HTR-8/SVneo (cell line): Measurements from ENCODE around the gene G3BP2.
"Not testable (repeated sequence)": the region's sequence is repeated elsewhere in the genome, so short reads cannot be mapped to it uniquely, and the experiment has no call there.

ENCODE experiments used
- DNase-seq: peaks from one replicate; pipeline ENCODE4 v3.0.0; 2011; ENCODE audit warnings: low spot score, mixed read lengths; ENCODE audit not compliant: insufficient read length
- FAIRE-seq: peaks from 2 replicates; lab custom pipeline; 2011; peaks lifted over from hg19 to GRCh38; lab: Jason Lieb, UNC

Gene G3BP2

DNA sequence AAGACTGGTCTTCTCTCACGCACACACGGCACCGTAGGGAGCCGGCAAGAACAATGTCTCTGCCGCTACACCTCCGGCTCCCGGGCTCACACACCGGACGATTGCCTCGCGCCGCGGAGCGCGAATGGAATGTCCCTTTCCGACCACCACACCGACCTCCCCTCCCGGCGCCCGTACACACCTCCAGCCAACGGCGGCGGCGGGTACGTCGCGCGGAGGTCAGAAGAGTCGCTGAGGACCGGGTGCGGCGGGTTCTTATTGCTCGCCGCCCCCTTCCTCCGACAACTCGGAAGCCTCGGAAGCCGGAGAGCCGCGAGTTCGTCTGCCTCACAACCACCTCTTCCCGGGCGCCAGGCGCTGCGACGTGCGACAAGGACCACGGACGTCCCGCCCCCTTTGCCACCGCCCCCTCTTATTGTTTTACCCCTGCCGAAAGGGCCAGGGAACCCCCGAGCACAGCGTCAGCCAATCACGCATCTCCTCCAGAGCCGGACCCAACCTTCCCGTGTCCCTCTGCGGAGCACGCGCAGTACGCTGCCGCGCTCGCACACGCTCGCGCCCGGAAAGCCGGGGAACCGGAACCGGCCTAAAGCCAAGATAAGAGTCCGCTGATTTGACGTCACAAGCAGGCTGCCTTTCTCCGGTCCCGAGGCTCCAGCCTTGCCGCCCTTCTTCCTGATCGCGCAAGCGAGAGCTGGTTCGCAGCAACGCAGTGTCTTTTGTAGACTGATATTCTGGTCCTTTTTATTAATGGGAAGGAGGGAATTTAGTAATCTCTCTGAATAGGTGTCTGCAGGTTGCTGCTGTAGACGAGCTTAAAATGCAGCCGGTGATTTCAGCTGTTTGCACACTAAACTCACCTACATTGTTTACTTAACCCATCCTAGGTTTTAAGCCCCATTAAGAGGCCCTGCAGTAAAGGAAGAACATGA is at the start of gene G3BP2:
TSS of gene G3BP2 (minus strand) at position 385 of the 932 bp plus-strand sequence. CDS start 11,386 bp downstream, outside the sequence.
- FAIRE-seq (peak; percentile 26), DNase-seq (peak; percentile 93)

DNA sequence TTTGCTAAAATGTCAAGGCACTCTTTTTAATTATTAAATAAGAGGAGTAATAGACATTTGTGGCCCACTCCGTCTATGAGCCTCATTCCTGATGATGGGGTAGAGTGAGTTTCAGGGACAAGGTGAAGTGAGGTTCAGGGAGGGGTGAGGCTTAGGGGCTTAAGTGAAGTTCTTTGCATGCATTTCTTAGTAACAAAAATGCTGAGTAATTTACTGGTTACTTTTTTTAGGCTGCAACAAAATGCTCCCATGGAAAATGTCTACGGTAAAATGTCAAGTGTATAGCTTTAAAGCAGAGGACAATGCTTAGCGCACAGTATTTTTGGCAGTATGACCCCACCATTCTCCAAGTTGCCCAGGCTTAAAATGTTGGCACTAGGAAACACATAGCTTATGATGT is 49.2 kb upstream of the G3BP2 start:
- DNase-seq (no peak), FAIRE-seq (no peak)

DNA sequence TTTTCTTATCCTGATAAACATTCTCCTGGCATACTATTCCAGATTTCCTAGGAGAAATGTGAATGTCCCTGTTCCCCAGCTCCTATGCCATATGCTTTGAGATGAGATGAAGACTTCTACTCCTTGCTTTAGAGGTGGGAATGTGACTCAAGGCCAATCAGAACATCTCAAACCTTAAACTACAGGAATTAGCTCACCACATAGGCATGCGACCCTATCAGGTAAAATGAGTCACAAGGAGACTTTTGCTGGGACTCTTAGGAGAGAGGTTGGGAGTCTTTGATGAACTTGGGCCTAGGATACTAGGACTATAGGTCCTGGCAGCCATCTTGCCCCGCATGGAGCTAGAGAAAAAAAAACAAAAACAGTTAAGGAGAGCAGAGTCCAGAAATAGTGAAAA is 45.3 kb upstream of the G3BP2 start:
- FAIRE-seq (no peak), DNase-seq (no peak)

DNA sequence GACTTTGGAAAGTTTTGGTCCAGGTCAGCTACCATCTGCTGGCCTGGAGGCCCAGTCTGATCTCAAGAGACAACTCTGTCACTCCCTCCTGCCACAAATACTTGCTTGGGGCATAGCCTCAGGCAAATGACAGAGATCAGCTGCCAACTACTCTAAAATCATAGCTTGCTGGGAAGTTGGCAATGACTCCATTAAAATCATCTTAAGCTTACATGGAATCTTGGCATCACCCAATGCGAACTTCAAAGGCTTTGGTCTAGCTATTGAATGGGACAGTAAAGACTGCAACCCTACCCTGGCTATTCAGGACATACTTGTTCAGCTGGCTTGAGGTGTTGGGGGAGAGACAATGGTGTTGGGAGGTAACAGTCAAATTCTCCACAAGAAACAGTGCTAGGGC is 44.2 kb upstream of the G3BP2 start:
- FAIRE-seq, result no peak
- DNase-seq, result no peak

DNA sequence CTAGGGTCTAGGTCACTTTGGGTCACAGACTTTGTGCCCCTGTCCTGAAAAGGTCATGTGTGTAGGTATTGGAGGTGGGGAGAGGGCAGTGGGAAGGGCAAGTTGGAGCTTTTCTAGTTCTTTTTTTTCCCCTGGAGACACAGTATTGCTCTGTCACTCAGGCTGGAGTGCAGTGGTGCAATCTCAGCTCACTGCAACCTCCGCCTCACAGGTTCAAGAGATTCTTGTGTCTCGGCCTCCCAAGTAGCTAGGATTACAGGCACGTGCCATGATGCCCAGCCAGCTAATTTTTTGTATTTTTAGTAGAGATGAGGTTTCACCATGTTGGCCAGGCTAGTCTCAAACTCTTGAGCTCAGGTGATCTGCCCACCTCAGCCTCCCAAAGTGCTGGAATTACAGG is 42.8 kb upstream of the G3BP2 start:
- not testable (repeated sequence) for DNase-seq, FAIRE-seq

DNA sequence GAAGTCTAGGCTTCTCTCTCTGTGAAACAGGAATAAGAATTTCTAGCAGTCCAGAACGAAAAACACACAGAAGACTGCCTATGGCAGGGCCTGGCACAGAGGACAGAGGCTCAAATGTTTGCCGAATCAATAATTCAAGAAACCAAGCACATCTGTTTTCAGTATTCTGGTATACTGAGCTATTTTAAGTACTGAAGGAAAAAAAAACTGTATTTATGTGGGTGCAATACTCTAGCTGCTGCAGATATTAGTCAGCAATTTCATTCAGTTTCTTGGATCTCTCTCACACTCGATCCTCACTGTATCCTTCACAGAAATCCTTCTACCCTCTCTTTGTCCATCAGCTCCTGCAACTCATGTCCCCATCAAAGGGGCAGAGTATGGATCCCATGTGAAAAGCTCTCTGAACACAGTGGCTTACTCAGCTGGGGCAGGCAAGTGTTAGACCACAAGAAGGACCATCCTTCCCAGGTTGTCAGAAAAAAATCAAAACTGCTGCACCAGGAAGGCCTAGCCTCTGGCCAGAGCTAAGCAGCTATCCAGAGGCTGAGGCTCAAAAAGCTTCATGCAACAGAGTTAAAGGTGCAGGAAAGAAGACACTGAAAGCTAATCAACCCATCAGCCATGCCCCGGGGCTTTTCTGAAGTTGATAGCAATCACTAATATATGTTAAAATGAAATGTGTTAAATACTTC is 42.0 kb upstream of the G3BP2 start:
- no peak for FAIRE-seq
- no peak for DNase-seq

DNA sequence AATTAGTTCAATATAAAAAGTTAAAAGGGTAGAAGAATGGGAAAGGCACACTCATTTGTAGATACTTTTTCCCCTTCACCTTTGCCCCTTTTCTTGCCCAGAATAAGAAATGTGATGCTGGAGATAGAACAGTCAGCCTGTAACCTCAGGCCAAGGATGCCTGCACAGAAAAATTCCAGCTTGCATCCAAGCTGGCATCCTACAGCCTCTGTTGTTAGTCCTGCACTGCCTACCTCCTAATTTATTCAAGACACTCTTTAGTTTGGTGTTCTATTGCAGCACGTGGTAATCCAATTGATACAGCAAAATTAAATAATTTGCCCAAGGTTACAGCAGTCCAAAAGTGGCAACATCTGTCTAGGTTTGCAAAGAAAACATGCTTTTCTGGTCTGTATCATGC is 41.5 kb upstream of the G3BP2 start:
- DNase-seq, result no peak
- no peak for FAIRE-seq

DNA sequence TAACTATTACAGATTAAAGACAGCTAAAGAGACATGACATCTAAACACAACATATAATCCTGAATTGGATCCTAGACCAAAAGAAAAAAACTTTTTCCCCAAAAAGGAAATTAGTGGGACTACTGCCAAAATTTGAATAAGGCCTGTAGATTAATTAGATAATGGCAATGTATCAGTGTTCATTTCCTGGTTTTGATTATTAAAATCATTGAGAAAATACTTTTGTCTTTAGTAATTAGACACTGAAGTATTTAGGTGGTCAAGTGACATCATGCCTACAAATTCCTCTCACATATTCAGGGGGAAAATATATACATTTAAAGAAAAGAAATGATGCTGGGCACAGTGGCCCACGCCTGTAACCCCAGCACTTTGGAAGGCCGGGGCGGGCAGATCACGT is 40.8 kb upstream of the G3BP2 start:
- DNase-seq, result no peak
- no peak for FAIRE-seq

DNA sequence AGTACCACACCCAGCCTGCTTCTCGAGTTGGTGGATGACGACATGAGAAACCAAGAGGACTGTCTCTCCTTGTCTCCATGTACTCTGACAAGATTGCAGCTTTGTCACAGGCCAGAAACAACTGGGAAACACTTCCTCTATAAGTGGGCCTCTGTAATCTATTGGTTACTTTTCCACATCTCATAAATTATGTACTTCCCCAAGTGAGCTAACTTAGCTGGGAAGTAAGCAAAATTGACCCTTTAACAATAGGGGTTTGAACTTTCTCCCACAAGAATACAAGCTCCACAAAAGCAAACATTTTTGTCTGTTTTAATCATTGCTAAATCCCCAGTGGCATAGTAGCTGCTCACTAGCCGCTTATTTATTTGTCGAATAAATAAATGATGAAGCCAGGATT is 37.0 kb upstream of the G3BP2 start:
- FAIRE-seq, result no peak
- no peak for DNase-seq

DNA sequence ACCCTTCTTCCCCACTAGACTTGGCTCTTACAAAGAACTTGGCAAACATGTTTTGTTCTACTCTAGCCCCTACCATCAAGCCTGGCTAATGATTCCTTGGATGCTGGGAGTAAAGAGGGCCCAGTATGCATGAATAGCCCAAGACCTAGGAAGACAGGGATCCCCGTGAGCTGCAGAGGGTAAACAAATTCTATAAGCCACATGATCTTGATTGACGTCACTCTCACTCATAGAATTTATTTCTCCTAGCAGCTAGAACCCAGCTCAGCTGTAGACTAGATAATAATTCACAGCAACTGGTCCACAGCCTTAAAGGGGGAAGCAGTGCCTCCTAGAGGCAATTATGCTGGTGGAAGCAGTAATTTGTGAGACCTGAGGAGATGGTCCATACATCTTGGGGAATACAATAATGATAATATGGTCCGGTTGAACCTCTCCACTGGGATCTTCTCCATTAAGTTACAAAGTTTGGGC is 35.0 kb upstream of the G3BP2 start:
- DNase-seq (no peak), FAIRE-seq (no peak)

DNA sequence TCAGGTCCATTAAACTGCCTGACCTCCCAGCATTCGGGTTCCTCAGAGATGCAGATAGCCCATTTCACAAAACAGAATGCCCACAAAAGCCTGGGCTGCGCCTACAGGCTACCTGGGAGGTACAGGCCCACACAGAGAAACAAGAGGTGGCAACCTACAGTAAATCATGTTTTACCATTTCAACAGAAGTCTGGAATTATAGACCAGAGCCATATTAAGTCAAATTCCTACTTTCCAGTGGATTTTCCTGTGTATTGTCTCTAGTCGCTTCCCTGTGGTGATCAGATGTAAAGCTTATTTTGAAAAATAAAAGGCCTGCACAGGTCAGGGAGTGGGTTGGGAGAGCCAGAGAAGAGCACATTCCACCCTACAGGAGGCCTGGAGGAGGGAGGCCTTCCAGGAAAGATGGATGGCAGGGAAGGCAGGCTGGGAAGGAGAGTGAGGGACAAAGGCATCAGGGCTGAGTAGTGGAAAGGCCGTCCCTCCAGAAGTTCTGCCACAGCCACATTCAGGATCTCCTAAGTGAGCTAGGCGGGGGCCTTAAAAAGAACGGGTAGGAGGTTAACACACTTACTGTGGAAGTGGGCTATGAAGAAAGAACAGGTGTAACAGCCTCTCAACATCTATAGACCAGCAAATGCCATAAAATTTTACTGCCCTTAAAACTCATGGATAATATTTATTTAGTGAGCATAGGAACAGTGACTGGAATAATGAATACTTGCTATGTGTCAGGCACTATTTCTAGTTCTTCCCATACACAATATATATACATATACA is 32.2 kb upstream of the G3BP2 start:
- DNase-seq, result no peak
- FAIRE-seq, result no peak

DNA sequence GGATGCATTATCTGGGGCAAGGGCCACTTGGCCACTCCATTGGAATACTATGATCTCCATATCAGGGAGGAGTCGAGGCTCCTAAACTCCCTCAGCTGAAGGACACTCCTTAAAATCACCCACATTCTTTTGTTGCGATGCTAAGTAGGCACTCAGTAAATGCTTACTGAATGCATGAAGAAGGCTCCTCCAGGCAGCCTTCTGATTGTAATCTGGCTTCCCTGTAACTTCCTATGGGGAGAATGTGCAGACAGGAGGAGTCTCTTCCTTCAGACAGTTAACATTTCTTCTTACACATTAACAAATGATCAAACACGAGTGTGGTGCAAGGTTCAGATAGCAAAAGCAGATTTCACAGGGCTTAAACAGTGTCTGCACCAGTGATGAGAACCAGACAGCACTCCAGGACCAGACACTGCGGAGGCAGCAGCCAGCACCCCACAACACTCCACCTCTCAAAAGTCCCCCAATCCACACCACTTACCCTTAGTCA is 29.8 kb upstream of the G3BP2 start:
- DNase-seq, result no peak
- no peak for FAIRE-seq

DNA sequence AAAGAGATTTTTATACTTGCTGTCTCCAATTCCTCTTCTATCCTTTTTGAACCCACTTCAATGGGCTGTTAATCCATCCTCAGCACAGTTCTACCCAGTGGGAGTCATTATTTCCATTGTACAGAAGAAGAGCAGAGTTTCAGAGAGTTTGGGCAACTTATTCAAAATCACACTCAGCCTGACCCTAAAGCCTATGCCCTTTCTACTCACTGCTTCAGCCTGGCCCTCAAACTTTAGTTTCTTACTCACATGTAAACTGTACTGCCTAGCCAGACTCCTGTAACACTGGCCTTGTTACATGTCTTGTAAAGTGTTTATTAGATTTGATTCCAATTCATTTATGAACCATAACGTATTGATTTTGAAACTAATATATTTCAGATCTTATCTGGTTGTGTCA is 26.1 kb upstream of the G3BP2 start:
- DNase-seq, result no peak
- FAIRE-seq, result no peak

DNA sequence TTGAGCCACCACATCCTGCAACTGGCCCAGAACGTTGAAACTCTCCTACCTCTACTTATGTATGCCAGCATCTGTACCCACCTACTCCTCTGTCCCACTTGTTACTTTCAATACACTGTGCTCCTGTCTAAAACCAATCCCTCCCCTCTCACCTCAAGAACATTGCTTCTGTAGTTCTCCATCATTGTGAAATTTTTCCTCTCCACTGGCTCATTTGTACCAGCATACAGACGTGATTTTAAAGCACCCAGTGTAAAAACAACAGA is 25.7 kb upstream of the G3BP2 start:
- FAIRE-seq (no peak), DNase-seq (no peak)

DNA sequence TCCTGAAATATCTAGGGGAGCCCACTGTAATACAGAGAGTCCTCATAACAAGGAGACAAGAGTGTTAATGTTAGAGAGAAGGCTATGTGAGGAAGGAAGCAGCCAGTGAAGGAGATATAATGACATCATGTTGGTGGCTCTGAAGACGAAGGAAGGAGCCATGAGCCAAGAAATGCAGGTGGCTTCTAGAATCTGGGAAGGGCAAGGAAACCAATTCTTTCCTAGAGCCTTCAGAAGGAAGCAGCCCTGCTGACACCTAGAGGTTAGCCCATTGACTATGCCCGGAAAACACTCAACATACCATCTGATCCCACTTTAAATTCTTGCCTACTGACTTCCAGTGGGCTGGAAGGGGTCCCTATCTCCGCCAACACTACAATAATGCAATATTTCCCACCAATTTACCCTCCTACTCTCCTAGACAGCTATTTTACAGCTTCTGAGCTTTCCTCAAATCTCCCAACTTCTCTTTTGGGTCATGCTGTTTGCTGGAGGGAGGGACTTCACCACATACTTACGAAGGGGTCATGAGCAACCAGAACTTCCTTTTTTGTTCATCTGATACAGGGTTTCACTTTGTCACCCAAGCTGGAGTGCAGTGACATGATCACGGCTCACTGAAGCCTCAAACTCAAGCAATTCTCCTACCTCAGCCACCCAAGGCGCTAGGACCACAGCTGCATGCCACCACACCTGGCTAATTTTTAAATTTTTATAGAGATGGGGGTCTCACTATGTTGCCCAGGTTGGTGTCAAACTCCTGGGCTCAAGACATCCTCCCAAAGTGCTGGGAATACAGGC is 25.2 kb upstream of the G3BP2 start:
- FAIRE-seq, result no peak
- DNase-seq, result no peak

DNA sequence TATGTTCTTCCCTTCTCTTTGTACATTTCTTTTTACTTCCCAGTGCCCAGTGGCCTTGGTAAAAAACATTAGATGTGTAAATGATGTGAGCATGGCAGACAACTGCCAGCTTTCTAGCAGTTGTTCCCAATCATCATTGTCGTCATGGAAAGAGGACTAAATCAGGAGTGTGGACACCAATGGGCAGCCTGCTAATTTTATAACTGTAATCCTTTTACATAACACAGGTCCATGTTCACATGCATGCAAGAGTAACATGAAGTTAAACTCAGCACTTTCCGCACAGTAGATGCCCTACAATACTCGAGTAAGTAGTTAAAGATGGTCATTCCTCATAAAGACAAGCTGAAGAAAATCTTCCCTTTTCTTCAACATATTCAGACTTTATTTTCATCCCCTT is 23.4 kb upstream of the G3BP2 start:
- FAIRE-seq, result no peak

DNA sequence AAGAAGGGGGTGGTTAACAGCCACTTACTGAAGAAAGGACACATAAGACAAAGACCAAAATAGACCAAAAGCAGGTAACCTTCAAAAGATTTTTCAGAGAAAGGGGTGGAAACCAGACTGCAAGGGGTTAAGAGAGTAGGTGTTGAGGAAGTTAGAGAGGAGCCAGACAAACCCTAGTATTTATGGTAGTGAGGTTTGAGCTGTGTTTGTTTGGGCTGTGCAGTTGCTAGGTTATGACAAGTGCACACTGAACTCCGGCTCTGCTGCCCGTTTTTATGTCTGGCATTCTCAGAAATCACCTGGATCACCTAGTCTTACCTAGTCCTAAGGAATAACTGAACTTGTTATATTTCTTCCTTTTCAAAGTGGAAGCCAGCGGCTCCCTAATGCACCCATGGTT is 22.9 kb upstream of the G3BP2 start:
- no peak for DNase-seq
- no peak for FAIRE-seq

More for the DNA sequence above, 23.4 kb upstream of the G3BP2 start:
- DNase-seq, result no peak

DNA sequence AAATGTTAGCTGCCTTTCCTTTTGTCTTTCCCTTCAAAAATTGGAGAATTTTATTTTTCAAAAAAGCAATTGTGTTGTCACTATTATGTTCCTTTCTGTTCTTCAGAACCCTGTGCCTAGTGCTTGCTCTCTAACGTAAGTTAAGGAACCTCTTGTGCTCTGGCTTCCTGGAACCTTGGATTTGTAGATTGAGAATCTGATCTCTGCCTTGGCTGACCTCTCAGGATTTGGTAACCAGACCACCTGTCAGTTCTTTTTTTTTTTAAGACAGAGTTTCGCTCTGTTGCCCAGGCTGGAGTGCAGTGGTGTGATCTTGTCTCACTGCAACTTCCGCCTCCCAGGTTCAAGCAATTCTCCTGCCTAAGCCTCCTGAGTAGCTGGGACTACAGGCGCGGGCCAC is 18.9 kb upstream of the G3BP2 start:
- DNase-seq, FAIRE-seq: not testable (repeated sequence)

DNA sequence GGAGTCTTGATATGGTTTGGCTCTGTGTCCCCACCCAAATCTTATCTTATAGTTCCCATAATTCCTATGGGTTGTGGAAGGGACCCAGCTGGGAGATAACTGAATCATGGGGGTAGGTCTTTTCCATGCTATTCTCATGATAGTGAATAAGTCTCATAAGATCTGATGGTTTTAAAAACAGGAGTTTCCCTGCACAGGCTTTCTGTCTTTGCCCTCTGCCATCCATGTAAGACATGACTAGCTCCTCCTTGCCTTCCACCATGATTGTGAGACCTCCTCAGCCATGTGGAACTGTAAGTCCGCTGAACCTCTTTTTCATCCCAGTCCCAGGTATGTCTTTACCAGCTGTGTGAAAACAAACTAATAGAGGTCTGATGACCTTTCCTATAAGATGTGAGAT is 13.9 kb upstream of the G3BP2 start:
- not testable (repeated sequence) for FAIRE-seq, DNase-seq

DNA sequence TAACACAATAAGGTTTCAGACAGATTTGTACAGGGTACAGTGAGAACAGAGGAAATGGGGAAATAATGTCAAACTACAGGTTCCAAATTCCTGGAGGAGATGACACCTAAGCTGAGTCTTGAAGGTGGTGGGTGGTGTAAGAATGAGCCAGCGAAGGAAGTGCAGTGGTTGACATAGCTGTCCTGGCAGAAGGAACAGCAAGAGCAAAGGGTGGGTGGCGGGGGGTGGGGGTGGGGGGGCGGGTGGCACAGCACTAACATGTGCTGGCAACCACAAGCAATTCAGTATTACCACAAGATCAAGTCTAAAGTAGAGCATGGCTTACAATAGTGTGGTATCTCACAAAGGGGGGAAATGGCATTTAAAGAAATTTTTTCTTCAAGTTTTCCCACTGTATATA is 13.1 kb upstream of the G3BP2 start:
- FAIRE-seq (no peak), DNase-seq (no peak)
